Activated CD4-positive, alpha-beta T cell treated with anti-CD3 and anti-CD28 coated beads, Interleukin-2, amount 50 U/mL, for 24 hours (primary cell): Measurements from ENCODE around the gene LOXL4.

Experiments
- DNase-seq, 2 donors: peaks; one replicate each; pipeline ENCODE4 v3.0.0-alpha.2; 2020; ENCODE audit warnings: low read depth in 1 of 2, low spot score in 1 of 2

Gene LOXL4

GRCh38 chr10:98265403-98266378, 2.3 kb downstream of the LOXL4 start:
- DNase-seq = no peak

GRCh38 chr10:98264378-98265065, 3.5 kb downstream of the LOXL4 start:
- no peak for DNase-seq

- DNase-seq = no peak
These were observed 4.9 kb downstream of the LOXL4 start for GRCh38 chr10:98263088-98263487.

GRCh38 chr10:98262571-98262970, 5.4 kb downstream of the LOXL4 start:
- DNase-seq = no peak

GRCh38 chr10:98261436-98262277, 6.3 kb downstream of the LOXL4 start:
- no peak for DNase-seq

- no peak for DNase-seq
These were observed 7.2 kb downstream of the LOXL4 start for GRCh38 chr10:98260752-98261151.

- no peak for DNase-seq
These were observed 7.6 kb downstream of the LOXL4 start for GRCh38 chr10:98260350-98260749.

GRCh38 chr10:98259606-98260315, 8.2 kb downstream of the LOXL4 start:
- no peak for DNase-seq

- no peak for DNase-seq
These were observed 9.1 kb downstream of the LOXL4 start for GRCh38 chr10:98258683-98259454.

GRCh38 chr10:98257961-98258360, 10.0 kb downstream of the LOXL4 start:
- DNase-seq = no peak

GRCh38 chr10:98257198-98257597, 10.8 kb downstream of the LOXL4 start:
- DNase-seq = no peak

- no peak for DNase-seq
These were observed 11.3 kb downstream of the LOXL4 start for GRCh38 chr10:98256692-98257091.

GRCh38 chr10:98255146-98255877, 12.7 kb downstream of the LOXL4 start:
- no peak for DNase-seq

GRCh38 chr10:98254234-98254974, 13.6 kb downstream of the LOXL4 start:
- no peak for DNase-seq

GRCh38 chr10:98253499-98253898, 14.5 kb downstream of the LOXL4 start:
- no peak for DNase-seq

GRCh38 chr10:98252464-98252863, 15.5 kb downstream of the LOXL4 start:
- DNase-seq = no peak

- DNase-seq = no peak
These were observed 16.6 kb downstream of the LOXL4 start for GRCh38 chr10:98251399-98251798.

GRCh38 chr10:98249134-98249533, 18.9 kb downstream of the LOXL4 start:
- DNase-seq = no peak

GRCh38 chr10:98248018-98248417, 20.0 kb downstream of the LOXL4 start:
- no peak for DNase-seq
